HL-60/S4 (cell line): ENCODE measurements around the gene EHD2.
"Not testable (repeated sequence)": the region's sequence is repeated elsewhere in the genome, so short reads cannot be mapped to it uniquely, and the experiment has no call there.

Experiments used
- in situ Hi-C: fragments of 300-500 bp; cut with MboI; formaldehyde crosslinking; loops from 2 replicates; pipeline ENCODE4 v1.14.3; 2022; ENCODE audit warnings: low sequenced_read_pairs

EHD2 gene, protein sequence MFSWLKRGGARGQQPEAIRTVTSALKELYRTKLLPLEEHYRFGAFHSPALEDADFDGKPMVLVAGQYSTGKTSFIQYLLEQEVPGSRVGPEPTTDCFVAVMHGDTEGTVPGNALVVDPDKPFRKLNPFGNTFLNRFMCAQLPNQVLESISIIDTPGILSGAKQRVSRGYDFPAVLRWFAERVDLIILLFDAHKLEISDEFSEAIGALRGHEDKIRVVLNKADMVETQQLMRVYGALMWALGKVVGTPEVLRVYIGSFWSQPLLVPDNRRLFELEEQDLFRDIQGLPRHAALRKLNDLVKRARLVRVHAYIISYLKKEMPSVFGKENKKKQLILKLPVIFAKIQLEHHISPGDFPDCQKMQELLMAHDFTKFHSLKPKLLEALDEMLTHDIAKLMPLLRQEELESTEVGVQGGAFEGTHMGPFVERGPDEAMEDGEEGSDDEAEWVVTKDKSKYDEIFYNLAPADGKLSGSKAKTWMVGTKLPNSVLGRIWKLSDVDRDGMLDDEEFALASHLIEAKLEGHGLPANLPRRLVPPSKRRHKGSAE

DNA sequence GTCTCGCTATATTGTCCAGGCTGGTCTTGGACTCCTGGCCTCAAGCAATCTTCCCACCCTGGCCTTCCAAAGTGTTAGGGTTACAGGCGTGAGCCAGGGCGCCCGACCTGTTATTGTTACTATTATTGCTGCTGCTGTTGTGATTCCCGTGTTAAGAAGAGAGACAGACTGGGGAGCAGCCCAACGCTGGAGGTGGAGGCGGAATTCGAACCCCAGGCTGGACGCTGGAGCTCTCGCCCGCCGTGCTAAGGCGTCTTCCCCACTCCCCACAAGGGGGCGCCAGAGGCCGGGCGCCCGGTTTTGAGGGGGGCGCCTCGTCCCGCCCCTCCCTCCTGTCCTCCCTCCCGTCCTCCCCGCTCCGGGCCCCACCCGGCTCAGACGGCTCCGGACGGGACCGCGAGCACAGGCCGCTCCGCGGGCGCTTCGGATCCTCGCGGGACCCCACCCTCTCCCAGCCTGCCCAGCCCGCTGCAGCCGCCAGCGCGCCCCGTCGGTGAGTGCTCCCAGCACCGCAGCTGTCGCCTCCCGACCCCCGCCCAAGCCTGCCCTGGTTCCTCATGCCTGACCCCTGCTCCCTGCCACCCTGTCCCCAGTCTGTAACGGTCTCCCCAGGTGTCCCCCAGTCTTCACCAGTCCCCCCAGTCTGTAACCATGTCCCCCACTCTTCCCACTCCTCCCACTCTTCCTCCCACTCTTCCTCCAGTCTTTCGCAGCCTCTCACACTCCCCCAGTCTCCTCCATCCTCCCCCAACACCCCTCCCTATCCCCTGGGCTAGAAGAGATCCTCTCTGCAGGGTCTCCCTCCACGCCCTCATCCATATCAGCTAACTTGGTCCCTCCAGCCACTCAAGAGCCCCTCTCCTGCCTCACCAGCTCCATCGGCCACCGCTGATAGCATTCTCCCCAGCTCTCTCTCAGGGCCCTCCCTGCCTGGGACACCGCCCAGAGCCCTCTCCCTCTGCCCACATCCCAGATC, at the start of gene EHD2:
Gene EHD2 (plus strand): TSS at position 377 of the 976 bp plus-strand sequence. CDS start 3,191 bp downstream, outside the sequence.
- in situ Hi-C loops, result no loop called here

DNA sequence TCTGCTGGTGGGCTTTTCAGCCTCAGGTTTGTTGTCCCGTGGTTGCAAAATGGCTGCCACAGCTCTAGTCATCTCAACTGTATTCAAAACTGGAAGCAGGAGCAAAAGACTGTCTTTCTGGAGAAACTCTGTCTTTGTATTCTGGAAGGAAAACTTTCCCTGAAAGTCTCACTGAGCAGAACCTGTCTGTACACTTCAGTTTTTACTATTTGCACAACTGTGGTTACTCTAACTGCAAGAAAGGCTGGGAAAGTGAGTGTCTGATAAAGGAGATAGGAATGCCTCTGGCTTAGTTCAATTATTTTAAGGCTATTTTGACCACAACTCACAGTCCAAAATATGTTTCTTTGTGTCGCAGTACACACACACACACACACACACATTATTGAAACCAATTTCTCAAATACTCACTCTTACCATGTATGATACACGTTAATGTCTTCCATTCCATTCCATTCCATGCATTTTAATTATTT, 49.7 kb upstream of the EHD2 start:
- in situ Hi-C loops, result no loop called here

DNA sequence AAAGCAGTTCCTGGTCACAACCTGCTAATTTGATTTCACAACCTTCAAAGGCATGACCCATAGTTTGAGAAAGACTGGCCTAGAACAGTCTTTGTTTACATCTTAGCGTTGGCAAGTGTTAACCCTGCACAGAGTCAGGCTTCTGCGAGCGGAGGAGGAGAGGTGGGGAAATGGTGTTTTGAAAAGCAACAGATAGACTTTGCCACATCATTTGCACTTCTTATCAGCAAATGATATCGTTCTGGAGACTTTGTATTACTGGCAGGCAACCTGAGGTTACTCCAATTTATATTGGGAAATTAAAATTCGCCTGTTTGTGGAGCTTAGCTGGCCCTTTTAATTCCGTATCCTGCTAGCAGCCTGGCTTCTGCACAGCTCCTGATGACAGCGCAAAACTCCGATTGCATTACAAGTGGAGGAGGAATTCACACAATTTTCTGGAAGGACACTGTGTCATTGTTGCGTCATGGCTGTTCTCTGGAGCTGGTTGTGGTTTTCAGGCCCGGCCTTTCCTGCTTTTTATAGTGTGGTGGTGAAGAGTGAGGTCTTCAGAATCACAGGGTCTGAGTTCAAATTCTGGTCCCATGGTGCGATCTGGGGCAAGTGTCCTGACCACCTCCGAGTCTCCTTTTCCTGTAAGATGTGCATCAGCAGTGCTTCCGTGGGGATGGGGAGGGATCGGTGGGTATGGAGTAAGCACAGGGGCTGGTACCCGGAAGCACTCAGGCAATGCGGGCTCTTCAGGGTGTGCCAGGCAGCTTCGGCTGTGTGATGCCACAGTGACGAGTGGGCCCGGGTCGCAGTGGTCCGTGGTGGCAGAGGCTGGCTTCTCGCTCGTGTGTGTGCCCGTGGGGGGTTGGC, 49.1 kb upstream of the EHD2 start:
- in situ Hi-C loops, result no loop called here

DNA sequence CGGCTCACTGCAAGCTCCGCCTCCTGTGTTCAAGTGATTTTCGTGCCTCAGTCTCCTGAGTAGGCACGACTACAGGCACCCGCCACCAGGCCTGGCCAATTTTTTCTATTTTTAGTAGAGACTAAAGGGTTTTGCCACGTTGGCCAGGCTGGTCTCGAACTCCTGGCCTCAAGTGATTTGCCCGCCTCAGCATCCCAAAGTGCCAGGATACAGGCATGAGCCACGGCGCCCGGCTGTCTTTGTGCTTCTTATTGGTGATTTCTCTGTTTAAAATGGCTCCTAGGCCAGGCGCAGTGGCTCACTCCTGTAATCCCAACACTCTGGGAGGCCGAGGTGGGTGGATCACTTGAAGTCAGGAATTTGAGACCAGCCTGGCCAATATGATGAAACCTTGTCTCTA, 44.7 kb upstream of the EHD2 start:
- in situ Hi-C loops, result not testable (repeated sequence)

DNA sequence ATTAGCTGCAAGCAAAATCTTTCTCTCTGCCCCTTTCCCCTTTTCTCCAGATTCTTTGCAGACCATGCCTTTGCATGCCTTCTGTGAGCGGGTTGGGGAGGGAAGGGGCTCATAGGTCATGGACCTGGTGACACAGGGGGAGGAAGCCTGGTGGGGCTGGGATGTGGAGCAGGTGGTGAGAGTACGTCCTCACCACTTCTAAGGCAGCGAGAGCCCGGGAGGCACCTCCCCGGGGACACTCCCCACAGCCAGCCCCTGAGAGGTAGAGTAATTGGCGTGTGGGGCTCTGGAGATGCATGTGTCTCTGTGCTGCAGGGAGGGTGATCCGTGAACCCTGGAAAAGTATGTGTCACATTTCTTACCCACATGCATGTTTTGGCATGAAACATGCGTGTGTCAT, 42.5 kb upstream of the EHD2 start:
- in situ Hi-C loops, result no loop called here

DNA sequence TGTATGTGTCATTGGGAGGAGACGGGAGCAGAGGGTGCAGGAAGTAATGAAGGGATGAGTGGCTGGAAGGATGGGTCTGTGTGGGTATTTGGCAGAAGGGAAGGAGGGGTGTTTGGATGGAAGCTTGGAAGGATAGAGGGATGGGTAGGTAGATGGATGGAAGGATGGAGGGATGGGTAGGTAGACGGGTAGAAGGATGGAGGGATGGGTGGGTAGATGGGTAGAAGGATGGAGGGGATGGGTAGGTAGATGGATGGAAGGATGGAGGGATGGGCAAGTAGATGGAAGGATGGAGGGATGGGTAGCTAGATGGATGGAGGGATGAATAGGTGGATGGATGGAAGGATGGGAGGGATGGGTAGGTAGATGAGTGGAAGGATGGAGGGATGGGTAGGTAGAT, 41.7 kb upstream of the EHD2 start:
- in situ Hi-C loops, result no loop called here

DNA sequence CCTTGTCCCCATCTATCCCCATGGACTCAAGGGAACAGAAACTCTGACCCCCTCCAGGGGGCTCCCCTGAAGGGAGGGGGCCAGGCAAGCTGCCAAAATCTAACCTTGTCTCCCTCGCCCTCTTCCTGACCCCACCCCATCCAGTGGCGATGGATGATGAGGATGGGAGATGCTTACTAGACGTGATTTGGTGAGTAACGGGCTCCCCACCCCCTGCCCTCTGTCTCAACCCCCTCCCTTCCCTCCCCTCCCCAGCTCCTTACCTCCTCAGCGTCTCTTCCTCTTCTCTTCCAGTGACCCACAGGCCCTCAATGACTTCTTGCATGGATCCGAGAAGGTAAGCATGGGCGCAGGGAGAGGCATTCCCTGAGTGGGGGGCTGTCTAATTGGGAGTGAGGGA, 39.8 kb upstream of the EHD2 start:
- in situ Hi-C loops, result no loop called here

DNA sequence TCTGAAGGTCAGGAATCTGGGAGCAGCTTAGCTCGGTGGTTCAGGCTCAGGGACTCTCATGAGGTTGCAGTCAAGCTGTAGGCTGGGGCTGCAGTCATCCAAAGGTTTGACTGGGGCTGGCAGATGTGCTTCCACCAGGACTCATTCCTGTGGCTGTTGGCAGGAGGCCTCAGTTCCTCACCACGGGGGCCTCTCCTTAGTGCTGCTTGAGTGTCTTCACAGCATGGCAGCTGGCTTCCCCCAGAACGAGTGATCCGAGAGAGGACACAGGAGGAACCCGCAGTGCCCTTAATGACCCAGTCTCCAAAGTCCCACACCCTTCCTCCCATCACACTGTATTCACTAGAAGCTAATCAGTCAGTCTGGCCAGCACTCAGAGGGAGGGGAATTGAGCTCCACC, 38.7 kb upstream of the EHD2 start:
- in situ Hi-C loops, result no loop called here

DNA sequence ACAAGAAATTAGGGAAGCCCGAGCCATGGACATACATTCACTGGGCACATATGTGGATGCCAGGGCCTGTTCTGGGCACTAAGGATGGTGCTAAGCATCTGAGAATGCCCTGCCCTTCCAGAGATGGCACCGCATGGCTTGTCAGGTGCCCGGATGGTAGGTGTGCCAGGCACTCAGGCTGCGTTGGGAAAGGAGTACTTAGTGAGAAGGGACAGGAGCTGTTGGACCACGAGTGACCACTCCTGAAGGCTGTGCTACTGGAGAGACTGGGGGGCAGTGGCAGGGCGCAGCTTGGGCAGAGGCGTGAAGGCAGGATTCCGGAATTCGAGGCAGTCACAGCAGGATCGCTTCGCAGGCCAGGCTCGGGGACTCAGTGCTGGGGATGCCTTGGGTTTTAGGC, 38.0 kb upstream of the EHD2 start:
- in situ Hi-C loops, result loop anchor here (25.0 kb wide), 1 partner anchor 388 kb away; no protein-coding TSS in a partner anchor

DNA sequence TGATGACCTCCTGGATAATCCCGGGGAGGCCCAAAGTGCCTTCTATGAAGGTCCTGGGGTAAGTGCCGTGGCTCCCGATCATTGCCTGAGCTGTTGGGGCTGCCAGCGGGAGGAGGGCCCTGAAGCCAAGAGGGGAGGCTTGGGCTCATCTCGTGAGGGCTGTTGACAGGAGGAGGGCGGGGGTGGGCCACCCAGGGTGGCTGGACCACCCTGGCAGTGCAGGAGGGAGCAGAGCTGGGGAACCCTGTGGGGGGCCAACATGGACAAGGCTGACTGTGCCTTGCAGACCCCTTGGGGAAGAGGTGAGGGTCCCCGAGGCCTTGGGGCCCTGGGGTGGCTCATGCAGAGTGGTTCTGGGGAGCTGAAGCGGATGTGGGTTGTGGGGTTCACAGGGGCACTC, 37.4 kb upstream of the EHD2 start:
- in situ Hi-C loops, result loop anchor here (25.0 kb wide), 1 partner anchor 389 kb away; no protein-coding TSS in a partner anchor

DNA sequence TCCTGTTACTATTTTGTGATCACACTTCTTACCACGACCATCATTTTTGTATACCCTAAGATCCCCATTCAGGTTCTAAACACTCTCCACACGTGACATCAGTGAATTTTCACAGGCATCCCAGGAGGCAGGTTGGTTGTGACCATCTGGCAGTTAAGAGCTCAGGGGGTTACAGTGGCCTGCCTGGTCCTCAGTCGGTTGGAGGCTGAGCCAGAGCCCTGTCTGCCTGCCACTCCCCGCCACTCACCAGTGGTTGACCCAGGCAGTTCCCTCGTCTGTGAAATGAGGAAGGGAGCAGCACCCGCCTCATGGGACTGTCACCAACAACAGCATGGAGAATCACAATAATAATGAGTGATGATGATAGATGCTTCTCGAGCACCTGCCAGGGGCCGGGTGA, 36.4 kb upstream of the EHD2 start:
- in situ Hi-C loops, result loop anchor here (25.0 kb wide), 1 partner anchor 390 kb away; no protein-coding TSS in a partner anchor

DNA sequence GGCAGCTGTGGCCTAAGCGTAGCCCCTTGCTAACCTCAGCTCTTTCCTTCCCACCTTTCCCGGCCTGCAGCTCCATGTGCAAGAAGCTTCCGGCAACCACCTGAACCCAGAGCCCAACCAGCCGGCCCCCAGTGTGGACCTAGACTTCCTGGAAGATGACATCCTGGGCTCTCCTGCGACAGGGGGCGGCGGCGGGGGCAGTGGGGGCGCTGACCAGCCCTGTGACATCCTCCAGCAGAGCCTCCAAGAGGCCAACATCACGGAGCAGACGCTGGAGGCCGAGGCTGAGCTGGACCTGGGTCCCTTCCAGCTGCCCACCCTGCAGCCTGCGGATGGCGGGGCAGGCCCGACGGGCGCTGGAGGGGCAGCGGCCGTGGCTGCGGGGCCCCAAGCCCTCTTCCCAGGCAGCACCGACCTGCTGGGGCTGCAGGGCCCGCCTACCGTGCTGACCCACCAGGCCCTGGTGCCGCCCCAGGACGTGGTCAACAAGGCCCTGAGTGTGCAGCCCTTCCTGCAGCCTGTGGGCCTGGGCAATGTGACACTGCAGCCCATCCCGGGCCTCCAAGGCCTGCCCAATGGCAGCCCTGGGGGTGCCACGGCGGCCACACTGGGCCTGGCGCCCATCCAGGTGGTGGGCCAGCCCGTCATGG, 33.8 kb upstream of the EHD2 start:
- in situ Hi-C loops, result loop anchor here (25.0 kb wide), 1 partner anchor 392 kb away; no protein-coding TSS in a partner anchor

DNA sequence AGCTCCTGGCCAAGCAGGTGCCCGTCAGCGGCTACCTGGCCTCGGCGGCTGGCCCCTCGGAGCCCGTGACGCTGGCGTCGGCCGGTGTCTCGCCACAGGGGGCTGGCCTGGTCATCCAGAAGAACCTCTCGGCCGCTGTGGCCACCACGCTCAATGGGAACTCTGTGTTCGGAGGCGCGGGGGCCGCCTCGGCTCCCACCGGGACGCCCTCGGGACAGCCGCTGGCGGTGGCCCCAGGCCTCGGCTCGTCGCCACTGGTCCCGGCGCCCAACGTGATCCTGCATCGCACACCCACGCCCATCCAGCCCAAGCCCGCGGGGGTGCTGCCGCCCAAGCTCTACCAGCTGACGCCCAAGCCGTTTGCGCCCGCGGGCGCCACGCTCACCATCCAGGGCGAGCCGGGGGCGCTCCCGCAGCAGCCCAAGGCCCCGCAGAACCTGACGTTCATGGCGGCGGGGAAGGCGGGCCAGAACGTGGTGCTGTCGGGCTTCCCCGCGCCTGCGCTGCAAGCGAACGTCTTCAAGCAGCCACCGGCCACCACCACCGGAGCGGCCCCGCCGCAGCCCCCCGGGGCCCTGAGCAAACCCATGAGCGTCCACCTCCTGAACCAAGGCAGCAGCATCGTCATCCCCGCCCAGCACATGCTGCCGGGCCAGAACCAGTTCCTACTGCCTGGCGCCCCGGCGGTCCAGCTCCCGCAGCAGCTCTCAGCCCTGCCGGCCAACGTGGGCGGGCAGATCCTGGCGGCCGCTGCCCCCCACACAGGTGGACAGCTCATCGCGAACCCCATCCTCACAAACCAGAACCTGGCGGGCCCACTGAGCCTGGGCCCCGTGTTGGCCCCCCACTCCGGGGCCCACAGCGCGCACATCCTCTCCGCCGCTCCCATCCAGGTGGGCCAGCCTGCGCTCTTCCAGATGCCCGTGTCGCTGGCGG, 33.0 kb upstream of the EHD2 start:
- in situ Hi-C loops, result loop anchor here (25.0 kb wide), 1 partner anchor 393 kb away; no protein-coding TSS in a partner anchor

DNA sequence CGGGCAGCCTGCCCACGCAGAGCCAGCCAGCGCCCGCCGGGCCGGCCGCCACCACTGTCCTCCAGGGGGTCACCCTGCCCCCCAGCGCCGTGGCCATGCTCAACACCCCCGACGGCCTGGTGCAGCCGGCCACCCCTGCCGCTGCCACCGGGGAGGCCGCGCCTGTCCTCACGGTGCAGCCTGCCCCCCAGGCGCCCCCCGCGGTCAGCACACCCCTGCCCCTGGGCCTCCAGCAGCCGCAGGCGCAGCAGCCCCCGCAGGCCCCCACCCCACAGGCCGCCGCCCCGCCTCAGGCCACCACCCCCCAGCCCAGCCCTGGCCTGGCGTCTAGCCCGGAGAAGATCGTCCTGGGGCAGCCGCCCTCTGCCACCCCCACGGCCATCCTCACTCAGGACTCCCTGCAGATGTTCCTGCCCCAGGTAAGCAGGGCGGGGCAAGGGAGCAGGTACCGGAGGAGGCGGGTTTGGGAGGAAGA, 32.3 kb upstream of the EHD2 start:
- in situ Hi-C loops, result loop anchor here (25.0 kb wide), 1 partner anchor 394 kb away; no protein-coding TSS in a partner anchor

DNA sequence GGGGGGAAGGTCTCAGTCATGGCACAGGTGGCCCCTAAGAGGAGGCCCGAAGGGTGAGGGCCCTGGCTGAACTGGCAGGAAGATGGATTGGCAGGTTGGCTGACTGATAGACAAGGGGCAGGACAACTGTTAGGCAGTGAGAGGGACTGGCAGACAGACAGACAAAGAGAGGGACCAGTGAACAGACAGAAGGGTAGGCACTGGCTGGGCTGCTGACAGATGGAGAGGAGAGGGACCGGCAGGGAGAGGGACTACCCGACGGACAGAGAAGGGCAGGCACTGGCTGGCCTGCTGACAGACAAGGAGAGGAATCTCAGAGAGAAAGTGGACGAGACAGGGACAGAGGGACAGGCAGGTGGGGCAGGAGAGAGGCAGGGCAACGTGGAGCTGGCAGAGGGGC, 31.8 kb upstream of the EHD2 start:
- in situ Hi-C loops, result loop anchor here (25.0 kb wide), 1 partner anchor 394 kb away; no protein-coding TSS in a partner anchor

DNA sequence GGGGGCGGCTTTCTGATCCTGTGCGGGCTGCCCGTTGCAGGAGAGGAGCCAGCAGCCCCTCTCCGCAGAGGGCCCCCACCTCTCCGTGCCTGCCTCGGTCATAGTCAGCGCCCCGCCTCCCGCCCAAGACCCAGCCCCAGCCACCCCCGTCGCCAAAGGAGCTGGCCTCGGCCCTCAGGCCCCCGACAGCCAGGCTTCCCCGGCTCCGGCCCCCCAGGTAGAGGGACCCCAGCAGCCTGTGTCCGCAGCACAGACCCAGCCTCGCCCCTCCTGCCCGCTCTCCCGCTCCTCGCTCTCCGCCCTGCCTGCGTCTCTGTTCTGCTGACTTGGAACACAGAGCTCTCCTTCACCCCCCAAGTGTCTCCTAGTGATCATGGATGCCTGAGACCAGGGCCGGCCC, 31.3 kb upstream of the EHD2 start:
- in situ Hi-C loops, result loop anchor here (25.0 kb wide), 1 partner anchor 395 kb away; no protein-coding TSS in a partner anchor

DNA sequence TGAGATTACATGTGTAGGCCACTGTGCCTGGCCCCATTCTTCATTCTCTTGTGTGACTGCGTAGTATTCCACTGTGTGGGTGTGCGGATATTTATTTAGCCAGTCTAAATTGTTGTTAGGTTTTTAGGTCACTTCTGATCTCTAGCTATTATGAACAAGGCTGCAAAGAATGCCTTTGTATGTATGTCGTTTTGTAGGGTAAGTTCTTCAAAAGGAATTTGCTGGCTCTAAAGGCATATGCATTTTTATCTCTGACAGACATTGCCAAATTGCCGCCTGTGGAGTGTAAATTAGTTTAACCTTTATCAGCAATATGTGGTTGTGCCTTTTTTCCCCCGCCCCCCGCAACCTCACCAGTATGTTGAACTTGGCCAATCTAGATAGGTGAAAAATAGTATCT, 30.3 kb upstream of the EHD2 start:
- in situ Hi-C loops, result loop anchor here (25.0 kb wide), 1 partner anchor 396 kb away; no protein-coding TSS in a partner anchor
